Liver (tissue), 3 donors: Measurements from ENCODE around the gene PPHLN1.

Experiments used
- EGR1 ChIP-seq, 2 donors: IDR thresholded peaks; 2 replicates each; pipeline ENCODE4 v1.6.1; 2016 to 2018; ENCODE audit warnings: antibody characterized with exemption in 2 of 2, low read depth in 2 of 2
- GABPA ChIP-seq, 2 donors: IDR thresholded peaks in 1 of 2; conservative IDR thresholded peaks in 1 of 2; 2 replicates each; pipeline ENCODE4 v1.6.1; 2016; ENCODE audit warnings: antibody characterized with exemption in 2 of 2, mild to moderate bottlenecking in 1 of 2, moderate library complexity in 1 of 2
- SP1 ChIP-seq: IDR thresholded peaks from 2 replicates; pipeline ENCODE4 v1.6.1; 2018; ENCODE audit warnings: antibody characterized with exemption, mild to moderate bottlenecking
- TAF1 ChIP-seq: conservative IDR thresholded peaks from 2 replicates; pipeline ENCODE4 v1.6.1; 2016; ENCODE audit warnings: antibody characterized with exemption, mild to moderate bottlenecking
- YY1 ChIP-seq: IDR thresholded peaks from 2 replicates; pipeline ENCODE4 v1.6.1; 2016; ENCODE audit warnings: antibody characterized with exemption, mild to moderate bottlenecking
- TF ChIP-seq, protein P1 (sequence below): IDR thresholded peaks from 2 replicates; pipeline ENCODE4 v1.6.1; 2016; ENCODE audit warnings: antibody characterized with exemption, mild to moderate bottlenecking
- TF ChIP-seq, protein P2 (sequence below): fragments of 150-350 bp; IDR thresholded peaks from 2 replicates; pipeline ENCODE4 v1.5.1; 2017; ENCODE audit warnings: improper control_type of control experiment, low read depth, low read length; ENCODE audit not compliant: missing input control
- TF ChIP-seq, protein P3 (sequence below): IDR thresholded peaks from 2 replicates; pipeline ENCODE4 v1.6.1; 2016; ENCODE audit warnings: antibody characterized with exemption
- TF ChIP-seq, protein P4 (sequence below): IDR thresholded peaks from 2 replicates; pipeline ENCODE4 v1.6.1; 2016; ENCODE audit warnings: antibody characterized with exemption
- TF ChIP-seq, protein P5 (sequence below): IDR thresholded peaks from 2 replicates; pipeline ENCODE4 v1.6.1; 2016; ENCODE audit warnings: antibody characterized with exemption
- donor health status: healthy.
- donor health status: healthy.

DNA sequence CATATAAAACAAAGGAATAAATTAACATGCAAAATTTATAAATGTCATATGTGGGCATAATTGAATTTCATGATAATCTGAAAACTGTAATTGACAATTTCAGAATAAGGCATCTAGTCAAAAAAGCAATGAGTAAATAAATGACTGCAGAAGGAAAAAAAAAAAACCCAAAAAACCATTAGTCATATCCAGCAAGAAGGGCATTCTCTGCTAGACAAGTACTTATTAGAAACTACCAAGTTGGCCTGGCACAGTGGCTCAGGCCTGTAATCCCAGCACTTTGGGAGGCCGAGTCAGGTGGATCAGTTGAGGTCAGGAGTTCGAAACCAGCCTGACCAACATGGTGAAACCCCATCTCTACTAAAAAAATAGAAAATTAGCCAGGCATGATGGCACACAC lies 17.6 kb upstream of the PPHLN1 start:
- TF ChIP-seq, protein P1, sequence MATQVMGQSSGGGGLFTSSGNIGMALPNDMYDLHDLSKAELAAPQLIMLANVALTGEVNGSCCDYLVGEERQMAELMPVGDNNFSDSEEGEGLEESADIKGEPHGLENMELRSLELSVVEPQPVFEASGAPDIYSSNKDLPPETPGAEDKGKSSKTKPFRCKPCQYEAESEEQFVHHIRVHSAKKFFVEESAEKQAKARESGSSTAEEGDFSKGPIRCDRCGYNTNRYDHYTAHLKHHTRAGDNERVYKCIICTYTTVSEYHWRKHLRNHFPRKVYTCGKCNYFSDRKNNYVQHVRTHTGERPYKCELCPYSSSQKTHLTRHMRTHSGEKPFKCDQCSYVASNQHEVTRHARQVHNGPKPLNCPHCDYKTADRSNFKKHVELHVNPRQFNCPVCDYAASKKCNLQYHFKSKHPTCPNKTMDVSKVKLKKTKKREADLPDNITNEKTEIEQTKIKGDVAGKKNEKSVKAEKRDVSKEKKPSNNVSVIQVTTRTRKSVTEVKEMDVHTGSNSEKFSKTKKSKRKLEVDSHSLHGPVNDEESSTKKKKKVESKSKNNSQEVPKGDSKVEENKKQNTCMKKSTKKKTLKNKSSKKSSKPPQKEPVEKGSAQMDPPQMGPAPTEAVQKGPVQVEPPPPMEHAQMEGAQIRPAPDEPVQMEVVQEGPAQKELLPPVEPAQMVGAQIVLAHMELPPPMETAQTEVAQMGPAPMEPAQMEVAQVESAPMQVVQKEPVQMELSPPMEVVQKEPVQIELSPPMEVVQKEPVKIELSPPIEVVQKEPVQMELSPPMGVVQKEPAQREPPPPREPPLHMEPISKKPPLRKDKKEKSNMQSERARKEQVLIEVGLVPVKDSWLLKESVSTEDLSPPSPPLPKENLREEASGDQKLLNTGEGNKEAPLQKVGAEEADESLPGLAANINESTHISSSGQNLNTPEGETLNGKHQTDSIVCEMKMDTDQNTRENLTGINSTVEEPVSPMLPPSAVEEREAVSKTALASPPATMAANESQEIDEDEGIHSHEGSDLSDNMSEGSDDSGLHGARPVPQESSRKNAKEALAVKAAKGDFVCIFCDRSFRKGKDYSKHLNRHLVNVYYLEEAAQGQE, result no peak
- TF ChIP-seq TAF1 (no peak), EGR1 (IDR thresholded peaks at IDR 0.05; ENCODE audit: low read depth in 2 of 2) (no peak), SP1 (no peak), YY1 (no peak), GABPA (IDR thresholded peaks at IDR 0.05 in 1 of 2, conservative IDR thresholded peaks at IDR 0.05 in 1 of 2) (no peak)
- TF ChIP-seq, protein P2, sequence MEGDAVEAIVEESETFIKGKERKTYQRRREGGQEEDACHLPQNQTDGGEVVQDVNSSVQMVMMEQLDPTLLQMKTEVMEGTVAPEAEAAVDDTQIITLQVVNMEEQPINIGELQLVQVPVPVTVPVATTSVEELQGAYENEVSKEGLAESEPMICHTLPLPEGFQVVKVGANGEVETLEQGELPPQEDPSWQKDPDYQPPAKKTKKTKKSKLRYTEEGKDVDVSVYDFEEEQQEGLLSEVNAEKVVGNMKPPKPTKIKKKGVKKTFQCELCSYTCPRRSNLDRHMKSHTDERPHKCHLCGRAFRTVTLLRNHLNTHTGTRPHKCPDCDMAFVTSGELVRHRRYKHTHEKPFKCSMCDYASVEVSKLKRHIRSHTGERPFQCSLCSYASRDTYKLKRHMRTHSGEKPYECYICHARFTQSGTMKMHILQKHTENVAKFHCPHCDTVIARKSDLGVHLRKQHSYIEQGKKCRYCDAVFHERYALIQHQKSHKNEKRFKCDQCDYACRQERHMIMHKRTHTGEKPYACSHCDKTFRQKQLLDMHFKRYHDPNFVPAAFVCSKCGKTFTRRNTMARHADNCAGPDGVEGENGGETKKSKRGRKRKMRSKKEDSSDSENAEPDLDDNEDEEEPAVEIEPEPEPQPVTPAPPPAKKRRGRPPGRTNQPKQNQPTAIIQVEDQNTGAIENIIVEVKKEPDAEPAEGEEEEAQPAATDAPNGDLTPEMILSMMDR, result no peak
- TF ChIP-seq, protein P3, sequence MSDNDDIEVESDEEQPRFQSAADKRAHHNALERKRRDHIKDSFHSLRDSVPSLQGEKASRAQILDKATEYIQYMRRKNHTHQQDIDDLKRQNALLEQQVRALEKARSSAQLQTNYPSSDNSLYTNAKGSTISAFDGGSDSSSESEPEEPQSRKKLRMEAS, result no peak
- TF ChIP-seq, protein P4, sequence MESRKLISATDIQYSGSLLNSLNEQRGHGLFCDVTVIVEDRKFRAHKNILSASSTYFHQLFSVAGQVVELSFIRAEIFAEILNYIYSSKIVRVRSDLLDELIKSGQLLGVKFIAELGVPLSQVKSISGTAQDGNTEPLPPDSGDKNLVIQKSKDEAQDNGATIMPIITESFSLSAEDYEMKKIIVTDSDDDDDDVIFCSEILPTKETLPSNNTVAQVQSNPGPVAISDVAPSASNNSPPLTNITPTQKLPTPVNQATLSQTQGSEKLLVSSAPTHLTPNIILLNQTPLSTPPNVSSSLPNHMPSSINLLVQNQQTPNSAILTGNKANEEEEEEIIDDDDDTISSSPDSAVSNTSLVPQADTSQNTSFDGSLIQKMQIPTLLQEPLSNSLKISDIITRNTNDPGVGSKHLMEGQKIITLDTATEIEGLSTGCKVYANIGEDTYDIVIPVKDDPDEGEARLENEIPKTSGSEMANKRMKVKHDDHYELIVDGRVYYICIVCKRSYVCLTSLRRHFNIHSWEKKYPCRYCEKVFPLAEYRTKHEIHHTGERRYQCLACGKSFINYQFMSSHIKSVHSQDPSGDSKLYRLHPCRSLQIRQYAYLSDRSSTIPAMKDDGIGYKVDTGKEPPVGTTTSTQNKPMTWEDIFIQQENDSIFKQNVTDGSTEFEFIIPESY, result no peak
- TF ChIP-seq, protein P5, sequence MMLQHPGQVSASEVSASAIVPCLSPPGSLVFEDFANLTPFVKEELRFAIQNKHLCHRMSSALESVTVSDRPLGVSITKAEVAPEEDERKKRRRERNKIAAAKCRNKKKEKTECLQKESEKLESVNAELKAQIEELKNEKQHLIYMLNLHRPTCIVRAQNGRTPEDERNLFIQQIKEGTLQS, result no peak
